ENCODE measurements around the gene RAB43.
A peak's percentile ranks its signal among the peaks of the same experiment; 100 is the strongest.
"Not testable (repeated sequence)": the region's sequence is repeated elsewhere in the genome, so short reads cannot be mapped to it uniquely, and the experiment has no call there.

Gene RAB43

DNA sequence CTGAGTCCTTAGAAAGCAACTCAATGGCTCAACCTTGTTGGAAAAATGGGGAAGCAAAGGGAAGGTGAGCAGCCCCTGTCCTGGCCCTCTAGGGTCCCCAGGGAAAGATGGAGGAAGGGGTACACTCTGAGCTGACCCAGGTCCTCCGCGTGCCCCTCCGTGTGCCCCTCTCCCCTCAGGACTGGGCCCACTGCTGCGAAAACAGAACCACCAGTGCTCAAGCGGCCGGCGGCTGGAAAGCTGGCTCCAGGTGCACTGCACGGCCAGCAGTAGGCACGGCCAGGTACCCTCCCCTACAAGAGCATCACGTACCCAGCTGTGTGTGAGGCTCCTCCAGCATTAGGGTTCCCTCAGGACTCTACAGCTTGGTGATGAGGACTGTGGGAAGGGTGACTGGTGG lies 26.3 kb downstream of the RAB43 start:
- no peak for DNase-seq (ENCODE audit: low read depth in 2 of 2)

DNA sequence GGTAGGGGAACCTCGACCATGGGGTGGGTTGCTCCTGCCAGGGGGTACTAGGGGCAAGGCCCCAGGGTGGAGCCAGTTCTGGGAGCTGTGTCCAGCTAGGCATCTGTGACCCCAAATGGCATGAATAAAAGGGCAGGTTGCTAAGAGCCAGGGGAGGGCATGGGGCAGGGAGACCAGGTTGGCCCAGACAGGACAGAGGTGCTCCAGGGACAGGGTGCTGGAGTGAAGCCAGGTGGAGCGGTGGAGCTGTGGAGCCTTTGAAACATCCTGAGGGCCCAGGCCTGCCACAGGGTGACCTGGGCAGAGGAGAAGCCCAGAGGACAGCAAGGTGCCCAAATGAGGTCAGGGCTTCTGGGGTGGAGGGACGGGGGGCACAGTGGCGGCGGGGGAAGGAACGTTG lies 33.3 kb downstream of the RAB43 start:
- not testable (repeated sequence) for DNase-seq (ENCODE audit: low read depth in 2 of 2)

DNA sequence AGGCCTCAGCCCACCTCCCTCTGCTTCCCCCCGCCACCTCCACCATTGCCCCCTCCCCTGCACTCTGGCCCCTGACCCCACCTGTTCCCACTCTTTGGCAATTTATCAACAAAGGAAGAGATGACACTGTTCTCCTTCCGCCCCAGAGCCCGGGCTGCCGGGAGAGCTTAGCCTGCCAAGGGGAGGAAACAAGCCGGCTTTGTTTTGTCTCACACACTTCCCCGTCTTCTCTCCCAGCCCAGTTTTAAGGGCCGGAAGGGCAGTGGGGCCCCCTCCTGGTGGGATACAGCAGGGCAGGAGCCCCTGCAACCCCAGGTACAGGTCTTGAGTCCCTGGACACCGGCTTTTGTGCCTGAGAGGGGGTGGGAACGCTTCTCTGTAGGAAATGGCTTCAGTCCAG lies 33.7 kb downstream of the RAB43 start:
- DNase-seq (ENCODE audit: low read depth in 2 of 2): not testable (repeated sequence)

DNA sequence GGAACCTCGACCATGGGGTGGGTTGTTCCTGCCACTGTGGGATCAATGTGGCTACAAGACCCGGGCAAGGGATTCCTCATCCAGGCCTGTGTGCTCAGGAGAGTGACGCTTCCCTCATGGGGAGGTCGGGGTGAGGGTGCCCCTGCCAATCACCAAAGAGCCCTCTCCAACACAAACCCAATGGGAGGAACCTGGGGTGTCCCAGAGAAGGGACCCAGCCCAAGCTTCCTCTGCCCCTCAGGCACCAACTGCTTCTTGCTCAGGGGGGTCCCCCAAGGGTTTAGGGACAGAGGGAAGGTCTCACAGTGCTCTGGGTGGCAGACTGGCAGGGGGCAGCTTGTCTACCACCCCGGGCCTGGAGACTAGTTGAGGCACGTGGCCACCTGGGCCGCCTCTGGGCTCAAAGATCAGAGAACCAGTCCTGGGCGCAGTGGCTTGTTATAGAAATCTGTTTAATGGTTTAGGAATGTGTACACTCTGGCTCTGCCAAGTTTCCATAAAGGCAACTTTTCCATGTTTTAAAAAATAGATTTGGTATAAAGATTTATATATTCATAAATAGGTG lies 34.4 kb downstream of the RAB43 start:
- DNase-seq (ENCODE audit: low read depth in 2 of 2): no peak

GRCh38 chr3:129085818-129086217 lies 35.8 kb downstream of the RAB43 start:
- DNase-seq (ENCODE audit: low read depth in 2 of 2): no peak

DNA sequence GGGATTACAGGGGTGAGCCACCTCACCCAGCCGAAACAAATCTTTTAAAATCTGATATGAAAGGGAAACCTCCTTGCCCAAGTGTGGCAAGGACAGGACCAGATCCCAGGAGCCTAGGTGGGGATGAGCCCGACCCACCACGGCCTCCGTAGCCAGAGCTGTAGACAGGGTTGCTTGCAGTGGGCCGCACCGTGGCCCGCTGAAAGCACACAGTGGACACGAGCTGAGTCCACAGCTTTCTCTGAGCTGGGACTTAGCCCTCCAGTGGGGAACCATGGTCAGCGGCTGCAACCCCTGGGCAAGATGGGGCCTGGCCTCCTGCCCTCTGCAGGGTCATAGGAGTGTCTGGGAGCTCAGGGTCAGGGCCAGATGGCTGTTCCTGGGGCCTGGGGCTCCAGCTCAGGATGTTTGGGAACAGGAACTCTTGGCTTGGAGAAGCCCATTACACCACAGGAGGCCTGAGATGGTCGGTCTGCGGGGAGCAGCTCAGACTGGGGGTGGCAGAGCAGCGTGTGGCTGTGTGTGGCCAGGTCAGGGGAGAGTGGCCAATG lies 36.4 kb downstream of the RAB43 start:
- DNase-seq (ENCODE audit: low read depth in 2 of 2): no peak

DNA sequence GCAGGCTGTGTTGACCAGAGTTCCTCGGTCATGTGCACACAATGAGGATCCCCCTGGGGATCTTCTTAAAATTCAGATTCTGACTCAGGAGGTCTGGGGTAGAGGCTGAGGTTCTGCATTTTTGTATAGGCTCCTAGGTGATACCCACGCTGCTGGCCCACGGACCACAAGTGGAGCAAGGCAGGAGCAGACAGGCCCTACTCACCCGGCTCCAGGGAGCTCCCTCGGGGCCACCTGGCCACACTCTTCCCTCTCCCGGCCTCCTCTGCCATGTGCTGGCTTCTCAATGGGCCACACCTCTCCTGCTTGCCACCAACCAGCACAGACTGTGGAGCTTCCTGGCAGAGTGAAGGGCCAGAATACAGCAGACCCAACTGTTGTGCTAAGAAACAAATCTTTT lies 37.1 kb downstream of the RAB43 start:
- DNase-seq (ENCODE audit: low read depth in 2 of 2): no peak

- DNase-seq (ENCODE audit: low read depth in 2 of 2): no peak
Measured at GRCh38 chr3:129082026-129082425, 39.6 kb downstream of the RAB43 start.

DNA sequence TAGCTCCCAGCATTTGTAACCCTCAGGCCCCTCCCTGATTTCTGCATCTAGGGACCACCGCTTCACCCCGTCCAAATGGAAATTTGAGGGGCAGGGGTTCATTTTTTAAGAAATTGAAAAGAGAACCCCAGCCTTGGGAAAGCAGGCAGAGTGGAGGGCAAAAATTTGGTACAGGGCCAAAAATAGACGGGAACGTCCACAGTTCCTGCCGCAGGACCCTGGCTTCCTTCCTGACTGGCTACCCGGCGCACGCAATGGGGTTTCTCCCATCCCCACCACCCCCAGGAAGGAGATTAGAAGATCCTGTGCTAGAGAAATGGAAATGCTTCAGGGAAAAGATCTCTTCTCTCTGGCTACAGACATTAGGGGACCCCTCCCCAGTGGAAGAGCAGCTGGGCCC lies 40.1 kb downstream of the RAB43 start:
- no peak for DNase-seq (ENCODE audit: low read depth in 2 of 2)

DNA sequence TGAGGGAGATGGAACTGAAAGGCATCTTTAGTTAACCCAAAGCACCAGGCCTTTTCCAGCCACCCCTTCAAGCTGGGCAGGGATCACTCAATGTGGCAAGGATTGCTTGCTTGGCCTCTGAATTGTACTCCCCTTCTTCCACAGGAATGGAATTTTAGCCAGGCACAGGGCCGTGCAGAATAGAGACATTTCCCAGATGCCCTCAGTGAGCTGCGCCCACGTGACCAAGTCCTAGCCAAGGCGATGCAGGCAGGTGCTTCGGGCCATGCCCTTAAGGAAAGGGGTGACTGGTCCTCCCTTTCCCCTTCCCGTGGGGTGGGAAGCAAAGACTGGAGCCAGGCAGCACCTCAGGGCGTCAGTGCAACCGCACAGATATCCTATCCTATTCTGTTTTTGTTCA lies 43.1 kb downstream of the RAB43 start:
- no peak for DNase-seq (ENCODE audit: low read depth in 2 of 2)

DNA sequence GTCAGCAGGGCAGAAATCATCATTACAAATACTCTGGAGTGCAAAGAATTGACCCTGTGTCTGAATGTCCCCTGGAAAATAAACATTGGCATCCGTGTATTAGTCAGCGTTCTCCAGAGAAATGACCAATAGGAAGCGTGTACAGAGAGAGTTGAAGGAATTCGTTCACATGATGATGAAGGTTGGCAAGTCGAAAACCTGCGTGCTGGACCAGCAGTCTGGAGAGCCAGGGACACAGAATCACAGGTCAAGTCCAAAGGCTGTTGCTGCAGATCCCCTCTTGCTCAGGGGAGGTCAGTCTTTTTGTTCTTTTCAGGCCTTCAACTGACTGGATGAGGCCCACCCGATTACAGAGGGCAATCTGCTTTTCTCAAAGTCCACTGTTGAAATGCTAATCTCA lies 44.4 kb downstream of the RAB43 start:
- no peak for DNase-seq (ENCODE audit: low read depth in 2 of 2)

GRCh38 chr3:129070086-129070885 lies 51.3 kb downstream of the RAB43 start:
- no peak for DNase-seq (ENCODE audit: low read depth in 2 of 2)

DNA sequence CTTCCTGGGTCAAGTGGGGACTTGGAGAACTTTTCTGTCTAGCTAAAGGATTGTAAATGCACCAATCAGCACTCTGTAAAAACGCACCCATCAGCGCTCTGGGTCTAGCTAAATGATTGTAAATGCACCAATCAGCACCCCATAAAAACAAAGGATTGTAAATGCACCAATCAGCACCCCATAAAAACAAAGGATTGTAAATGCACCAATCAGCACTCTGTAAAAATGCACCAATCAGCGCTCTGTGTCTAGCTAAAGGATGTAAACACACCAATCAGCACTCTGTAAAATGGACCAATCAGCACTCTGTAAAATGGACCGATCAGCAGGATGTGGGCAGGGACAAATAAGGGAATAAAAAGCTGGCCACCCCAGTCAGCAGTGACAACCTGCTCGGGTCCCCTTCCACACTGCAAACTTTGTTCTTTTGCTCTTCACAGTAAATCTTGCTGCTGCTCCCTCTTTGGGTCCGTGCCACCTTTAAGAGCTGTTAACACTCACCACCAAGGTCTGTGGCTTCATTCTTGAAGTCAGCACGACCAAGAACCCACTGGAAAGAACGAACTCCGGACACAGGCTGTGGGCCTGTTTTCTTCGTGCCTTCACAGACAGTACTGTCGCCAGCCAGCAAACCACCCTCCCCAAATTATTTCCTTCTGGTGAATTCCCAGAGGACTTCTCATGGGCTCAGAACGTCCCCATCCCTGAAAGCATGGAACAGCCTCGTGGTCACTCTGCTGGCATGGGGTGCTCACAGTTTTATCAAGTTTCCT lies 52.1 kb downstream of the RAB43 start:
- not testable (repeated sequence) for DNase-seq (ENCODE audit: low read depth in 2 of 2)

DNA sequence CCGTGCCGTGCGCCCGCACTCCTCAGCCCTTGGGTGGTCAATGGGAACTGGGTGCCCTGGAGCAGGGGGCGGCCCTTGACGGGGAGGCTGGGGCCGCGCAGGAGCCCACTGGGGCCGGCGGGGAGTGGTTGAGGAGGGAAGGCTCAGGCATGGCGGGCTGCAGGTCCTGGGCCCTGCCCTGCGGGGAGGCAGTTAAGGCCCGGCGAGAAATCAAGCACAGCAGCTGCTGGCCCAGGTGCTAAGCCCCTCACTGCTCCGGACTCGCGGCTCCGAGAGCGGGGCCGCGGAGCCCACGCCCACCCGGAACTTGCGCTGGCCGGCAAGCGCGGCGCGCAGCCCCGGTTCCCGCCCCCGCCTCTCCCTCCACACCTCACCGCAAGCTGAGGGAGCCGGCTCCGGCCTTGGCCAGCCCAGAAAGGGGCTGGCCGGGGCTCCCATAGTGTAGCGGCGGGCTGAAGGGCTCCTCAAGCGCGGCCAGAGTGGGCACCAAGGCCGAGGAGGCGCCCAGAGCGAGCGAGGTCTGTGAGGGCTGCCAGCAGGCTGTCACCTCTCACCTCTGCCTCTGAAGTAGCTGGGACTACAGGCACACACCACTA lies 53.2 kb downstream of the RAB43 start:
- no peak for DNase-seq (ENCODE audit: low read depth in 2 of 2)

DNA sequence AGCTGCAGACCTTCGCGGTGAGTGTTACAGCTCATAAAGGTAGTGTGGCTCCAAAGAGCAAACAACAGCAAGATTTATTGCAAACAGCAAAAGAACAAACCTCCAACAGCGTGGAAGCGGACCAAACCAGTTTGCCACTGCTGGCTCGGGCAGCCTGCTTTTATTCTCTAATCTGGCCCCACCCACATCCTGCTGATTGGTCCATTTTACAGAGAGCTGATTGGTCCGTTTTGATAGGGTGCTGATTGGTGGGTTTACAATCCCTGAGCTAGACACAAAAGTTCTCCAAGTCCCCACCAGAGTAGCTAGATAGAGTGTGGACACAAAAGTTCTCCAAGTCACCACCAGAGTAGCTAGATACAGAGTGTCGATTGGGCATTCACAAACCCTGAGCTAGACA lies 53.9 kb downstream of the RAB43 start:
- peak in 1 of 2 donors; percentile 28 for DNase-seq (ENCODE audit: low read depth in 2 of 2)

GRCh38 chr3:129065720-129066073 lies 55.9 kb downstream of the RAB43 start:
- no peak for DNase-seq (ENCODE audit: low read depth in 2 of 2)

- no peak for DNase-seq (ENCODE audit: low read depth in 2 of 2)
Measured at GRCh38 chr3:129065016-129065719, 56.4 kb downstream of the RAB43 start.

DNA sequence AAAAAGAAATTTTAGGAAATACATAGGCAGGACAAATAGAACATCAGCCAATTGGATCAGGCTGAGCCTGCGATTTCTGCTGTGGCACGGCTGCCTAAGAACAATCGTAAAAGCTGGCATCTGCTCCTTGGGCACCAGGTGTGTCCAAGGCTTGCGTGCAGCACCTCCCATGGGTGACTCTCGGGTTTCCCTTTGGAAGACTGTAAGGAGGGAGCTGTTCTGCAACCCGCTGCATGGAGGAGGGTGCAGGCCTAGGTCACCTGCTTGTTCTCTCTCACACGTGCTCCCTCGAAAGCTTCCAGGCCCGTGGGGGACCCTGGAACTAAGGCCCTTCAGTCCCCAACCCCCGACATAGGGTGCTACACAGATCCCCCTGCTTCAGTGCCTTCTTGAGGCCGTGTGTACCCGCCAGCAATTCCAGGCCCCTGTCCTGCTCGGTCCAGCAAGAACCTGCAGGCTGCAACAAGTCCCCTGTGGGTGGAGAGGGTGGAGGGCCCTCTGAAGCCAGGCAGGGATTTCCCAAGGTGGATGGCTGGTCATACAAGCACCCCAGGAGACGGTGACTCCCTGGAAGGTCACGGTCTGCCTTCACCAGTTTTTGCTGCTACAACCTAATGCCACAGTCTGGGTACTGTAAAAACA lies 57.6 kb downstream of the RAB43 start:
- no peak for DNase-seq (ENCODE audit: low read depth in 2 of 2)

- no peak for DNase-seq (ENCODE audit: low read depth in 2 of 2)
Measured at GRCh38 chr3:129063091-129063640, 58.4 kb downstream of the RAB43 start.

GRCh38 chr3:129061888-129062834 lies 59.4 kb downstream of the RAB43 start:
- no peak for DNase-seq (ENCODE audit: low read depth in 2 of 2)

All from stimulated activated CD4-positive, alpha-beta T cell treated with anti-CD3 and anti-CD28 coated beads, Interleukin-15, amount 100 ng/mL, for 48 hours (primary cell).